HEK293T (cell line): ENCODE measurements around the gene MAGED1.

Source experiments
- CTCF ChIA-PET: fragments of 350-600 bp; formaldehyde crosslinking; extraction: SDS; loops from one replicate; lab custom pipeline; 2021; ENCODE audit warnings: antibody characterized with exemption, inconsistent platforms; lab: Yijun Ruan, JAX
- POLR2A ChIA-PET: fragments of 350-600 bp; formaldehyde crosslinking; extraction: SDS; loops from one replicate; lab custom pipeline; 2020; ENCODE audit warnings: antibody characterized with exemption, inconsistent platforms; lab: Yijun Ruan, JAX
- DNase-seq: peaks from one replicate; pipeline ENCODE4 v3.0.0; 2012; ENCODE audit warnings: mixed read lengths; ENCODE audit errors: extremely low spot score
- ARNT ChIP-seq: fragments of 450-650 bp; IDR thresholded peaks from 2 replicates; pipeline ENCODE4 v1.6.1; 2017; ENCODE audit warnings: mild to moderate bottlenecking
- BHLHE40 ChIP-seq: fragments of 450-650 bp; IDR thresholded peaks from 2 replicates; pipeline ENCODE4 v1.6.1; 2016; ENCODE audit warnings: mild to moderate bottlenecking, moderate library complexity, borderline replicate concordance
- CTBP1 ChIP-seq: fragments of 450-650 bp; IDR thresholded peaks from 2 replicates; pipeline ENCODE4 v1.6.1; 2016; ENCODE audit warnings: borderline replicate concordance
- ELF4 ChIP-seq: fragments of 450-650 bp; IDR thresholded peaks from 2 replicates; pipeline ENCODE4 v1.6.1; 2017; ENCODE audit warnings: antibody characterized with exemption
- FOXA1 ChIP-seq: fragments of 450-650 bp; IDR thresholded peaks from 2 replicates; pipeline ENCODE4 v1.6.1; 2016; ENCODE audit warnings: mild to moderate bottlenecking
- FOXK2 ChIP-seq: fragments of 450-650 bp; IDR thresholded peaks from 2 replicates; pipeline ENCODE4 v1.6.1; 2016; ENCODE audit warnings: mild to moderate bottlenecking
- FOXM1 ChIP-seq: fragments of 450-650 bp; IDR thresholded peaks from 2 replicates; pipeline ENCODE4 v1.6.1; 2017; ENCODE audit warnings: mild to moderate bottlenecking, borderline replicate concordance
- HDGF ChIP-seq: fragments of 450-650 bp; IDR thresholded peaks from 2 replicates; pipeline ENCODE4 v1.6.1; 2017; ENCODE audit warnings: antibody characterized with exemption, borderline replicate concordance
- L3MBTL2 ChIP-seq: fragments of 450-650 bp; conservative IDR thresholded peaks from 2 replicates; pipeline ENCODE4 v1.6.1; 2016; ENCODE audit warnings: mild to moderate bottlenecking
- LEF1 ChIP-seq: fragments of 450-650 bp; IDR thresholded peaks from 2 replicates; pipeline ENCODE4 v1.6.1; 2017; ENCODE audit warnings: mild to moderate bottlenecking, borderline replicate concordance
- NFRKB ChIP-seq: fragments of 450-650 bp; IDR thresholded peaks from 2 replicates; pipeline ENCODE4 v1.6.1; 2016; ENCODE audit warnings: mild to moderate bottlenecking, moderate library complexity
- SP1 ChIP-seq: fragments of 450-650 bp; IDR thresholded peaks from 2 replicates; pipeline ENCODE4 v1.6.1; 2017
- SUZ12 ChIP-seq: fragments of 450-650 bp; IDR thresholded peaks from 2 replicates; pipeline ENCODE4 v1.6.1; 2016; ENCODE audit warnings: mild to moderate bottlenecking
- TARDBP ChIP-seq: fragments of 450-650 bp; IDR thresholded peaks from 2 replicates; pipeline ENCODE4 v1.6.1; 2016
- ZNF384 ChIP-seq: fragments of 450-650 bp; IDR thresholded peaks from 2 replicates; pipeline ENCODE4 v1.6.1; 2016

MAGED1 gene

GRCh38 chrX:51905711-51906110 lies 12.3 kb downstream of the MAGED1 start:
- no peak for DNase-seq
- ChIA-PET POLR2A (no interaction called here), CTCF (no interaction called here)
- TF ChIP-seq CTBP1 (no peak), FOXK2 (no peak), NFRKB (no peak), SUZ12 (no peak), TARDBP (no peak), ZNF384 (no peak), FOXM1 (no peak)

DNA sequence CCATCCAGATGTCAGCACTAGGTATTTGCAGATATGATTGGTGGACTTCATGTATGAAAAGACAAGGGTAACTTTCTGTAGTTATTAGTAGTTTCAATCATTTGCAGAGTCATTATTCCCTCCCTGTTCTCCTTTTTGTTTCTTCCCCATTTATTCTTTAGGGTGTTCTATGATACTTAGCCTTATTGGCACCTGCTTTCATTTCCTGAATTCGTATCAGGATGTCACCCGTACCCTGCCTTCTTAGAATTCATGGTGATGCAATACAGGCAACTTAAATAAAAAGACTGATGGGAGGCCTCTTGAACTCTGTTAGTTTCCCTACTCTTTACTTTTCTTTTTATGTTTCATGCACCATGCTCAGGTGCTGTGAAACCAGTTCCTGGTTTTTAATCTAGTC lies 24.2 kb downstream of the MAGED1 start:
- TF ChIP-seq NFRKB, result no peak
- TF ChIP-seq ZNF384, result no peak
- no peak for TF ChIP-seq TARDBP
- no peak for TF ChIP-seq HDGF
- TF ChIP-seq SUZ12, result no peak
- no peak for TF ChIP-seq FOXA1
- no peak for TF ChIP-seq BHLHE40
- no peak for TF ChIP-seq LEF1
- no peak for TF ChIP-seq ELF4
- POLR2A ChIA-PET, result interaction anchor here (1.0 to 1.2 kb wide), 2 partner anchors 15 to 24 kb away, joined by 3 to 4 read pairs; partner anchors contain the start of gene MAGED1
- no peak for DNase-seq
- CTCF ChIA-PET, result no interaction called here

GRCh38 chrX:51922561-51922960 lies 29.1 kb downstream of the MAGED1 start:
- CTCF ChIA-PET, result no interaction called here
- TF ChIP-seq ARNT, result no peak
- no peak for TF ChIP-seq NFRKB
- no peak for TF ChIP-seq CTBP1
- TF ChIP-seq BHLHE40, result no peak
- TF ChIP-seq LEF1, result no peak
- TF ChIP-seq TARDBP, result no peak
- TF ChIP-seq L3MBTL2, result no peak
- no peak for TF ChIP-seq ZNF384
- no peak for TF ChIP-seq HDGF
- no peak for TF ChIP-seq SP1
- TF ChIP-seq FOXM1, result no peak
- no peak for DNase-seq
- POLR2A ChIA-PET, result no interaction called here

- DNase-seq, result no peak
- CTCF ChIA-PET, result no interaction called here
- POLR2A ChIA-PET, result no interaction called here
- TF ChIP-seq FOXK2 (no peak), FOXM1 (no peak), ELF4 (no peak), HDGF (no peak)
Observed at GRCh38 chrX:51931566-51932150, 38.2 kb downstream of the MAGED1 start.
